ENCODE results near the gene ZMYM5. TPM values are rescaled to one million over a fixed set of nuclear protein-coding genes. Genes with fewer than 3 reads are reported as not detected.

Gene ZMYM5
- total and polyA plus RNA-seq, 9 of the 15 experiments (the other 6 are each of a cell fraction or from before 2014, with no cell fraction given) = 5.4 to 11.9 (median 7.8) TPM

GRCh38 chr13:19863323-19864023, at the start of gene ZMYM5 (continued):
- TF ChIP-seq ZNF324 (CRISPR knock-in tag; IDR thresholded peaks at IDR 0.05) (no peak), MGA (IDR thresholded peaks at IDR 0.05) (0 out of 2 replicates have a peak, but pooled peaks have one; percentile 28), ZNF41 (CRISPR knock-in tag; conservative IDR thresholded peaks at IDR 0.05) (no peak), KLF10 (CRISPR knock-in tag; IDR thresholded peaks at IDR 0.05) (no peak), BDP1 (IDR thresholded peaks at IDR 0.05; ENCODE audit: insufficient read depth, insufficient read length) (no peak), FOXJ3 (CRISPR knock-in tag; IDR thresholded peaks at IDR 0.05) (no peak), ZNF197 (CRISPR knock-in tag; IDR thresholded peaks at IDR 0.05; ENCODE audit: low read depth) (no peak), ETV5 (CRISPR knock-in tag; IDR thresholded peaks at IDR 0.05; ENCODE audit: low read depth) (no peak), ZNF785 (CRISPR knock-in tag; IDR thresholded peaks at IDR 0.05) (no peak)
- TF ChIP-seq, protein P1, sequence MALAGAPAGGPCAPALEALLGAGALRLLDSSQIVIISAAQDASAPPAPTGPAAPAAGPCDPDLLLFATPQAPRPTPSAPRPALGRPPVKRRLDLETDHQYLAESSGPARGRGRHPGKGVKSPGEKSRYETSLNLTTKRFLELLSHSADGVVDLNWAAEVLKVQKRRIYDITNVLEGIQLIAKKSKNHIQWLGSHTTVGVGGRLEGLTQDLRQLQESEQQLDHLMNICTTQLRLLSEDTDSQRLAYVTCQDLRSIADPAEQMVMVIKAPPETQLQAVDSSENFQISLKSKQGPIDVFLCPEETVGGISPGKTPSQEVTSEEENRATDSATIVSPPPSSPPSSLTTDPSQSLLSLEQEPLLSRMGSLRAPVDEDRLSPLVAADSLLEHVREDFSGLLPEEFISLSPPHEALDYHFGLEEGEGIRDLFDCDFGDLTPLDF (CRISPR knock-in tag; IDR thresholded peaks at IDR 0.05) = no peak
